BLaER1 (cell line): ENCODE measurements around the gene AAMP.
"Not testable (repeated sequence)": the region's sequence is repeated elsewhere in the genome, so short reads cannot be mapped to it uniquely, and the experiment has no call there.

Experiments
- H3K27ac ChIP-seq: shearing (Covaris generic); formaldehyde crosslinking; 2 replicates; pipeline ENCODE4 v1.8.1; 2022
- H3K27me3 ChIP-seq: shearing (Covaris generic); formaldehyde crosslinking; 2 replicates; pipeline ENCODE4 v1.8.1; 2022
- H3K36me3 ChIP-seq: shearing (Covaris generic); formaldehyde crosslinking; 2 replicates; pipeline ENCODE4 v1.8.1; 2022
- H3K4me1 ChIP-seq: shearing (Covaris generic); formaldehyde crosslinking; 2 replicates; pipeline ENCODE4 v1.8.1; 2022
- H3K4me2 ChIP-seq: shearing (Covaris generic); formaldehyde crosslinking; 2 replicates; pipeline ENCODE4 v1.8.1; 2022
- H3K4me3 ChIP-seq: shearing (Covaris generic); formaldehyde crosslinking; 2 replicates; pipeline ENCODE4 v1.8.1; 2022
- H3K9ac ChIP-seq: shearing (Covaris generic); formaldehyde crosslinking; 2 replicates; pipeline ENCODE4 v1.8.1; 2022
- H3K9me3 ChIP-seq: shearing (Covaris generic); formaldehyde crosslinking; 2 replicates; pipeline ENCODE4 v1.8.1; 2022
- H4K20me1 ChIP-seq: shearing (Covaris generic); formaldehyde crosslinking; 2 replicates; pipeline ENCODE4 v1.8.1; 2022
- Cebpa-rat ChIP-seq: shearing (Covaris generic); IDR thresholded peaks from 2 replicates; pipeline ENCODE4 v1.8.1; 2022

Gene AAMP

GRCh38 chr2:218269900-218270720 is at the start of gene AAMP, which contains the start of gene PNKD:
TSS of gene AAMP (minus strand) at chr2:218270137. CDS start at chr2:218270086, 51 bp downstream.
TSS of gene PNKD (plus strand) at chr2:218270519. CDS start at chr2:218270536, 17 bp downstream.
- Histone ChIP-seq H3K4me3 (peak within 1 kb of the TSS; percentile 84), H3K9me3 (no peaks in the 10 kb centered on the region), H3K27ac (peak within 1 kb of the TSS; percentile 90), H3K27me3 (no peaks in the 10 kb centered on the region), H4K20me1 (peaks cover 44% of the 10 kb centered on the region), H3K4me2 (peak within 1 kb of the TSS; percentile 98), H3K36me3 (peaks cover 49% of the 10 kb centered on the region), H3K9ac (peak within 1 kb of the TSS; percentile 89), H3K4me1 (peaks cover 39% of the 10 kb centered on the region)
- TF ChIP-seq Cebpa-rat, result no peak

GRCh38 chr2:218318241-218318640 is 48.3 kb upstream of the AAMP start:
- Histone ChIP-seq H3K9me3 (no peaks in the 10 kb centered on the region), H3K27me3 (no peaks in the 10 kb centered on the region), H3K36me3 (no peaks in the 10 kb centered on the region), H3K4me2 (no peak overlapping the region), H3K27ac (no peak overlapping the region), H3K4me3 (no peak overlapping the region), H3K4me1 (peaks cover 34% of the 10 kb centered on the region), H4K20me1 (no peaks in the 10 kb centered on the region), H3K9ac (no peak overlapping the region)
- TF ChIP-seq Cebpa-rat, result no peak

GRCh38 chr2:218317835-218318234 is 47.9 kb upstream of the AAMP start:
- peaks cover 33% of the 10 kb centered on the region for H3K4me1 ChIP-seq
- H3K9me3 ChIP-seq, result no peaks in the 10 kb centered on the region
- H3K36me3 ChIP-seq, result no peaks in the 10 kb centered on the region
- H3K9ac ChIP-seq, result no peak overlapping the region
- no peaks in the 10 kb centered on the region for H3K27me3 ChIP-seq
- no peak overlapping the region for H3K4me2 ChIP-seq
- H3K4me3 ChIP-seq, result no peak overlapping the region
- H4K20me1 ChIP-seq, result no peaks in the 10 kb centered on the region
- TF ChIP-seq Cebpa-rat, result no peak
- no peak overlapping the region for H3K27ac ChIP-seq

- H3K36me3 ChIP-seq, result no peaks in the 10 kb centered on the region
- no peaks in the 10 kb centered on the region for H3K9me3 ChIP-seq
- no peak overlapping the region for H3K9ac ChIP-seq
- H3K4me3 ChIP-seq, result no peak overlapping the region
- TF ChIP-seq Cebpa-rat, result no peak
- no peak overlapping the region for H3K27ac ChIP-seq
- H4K20me1 ChIP-seq, result no peaks in the 10 kb centered on the region
- H3K4me1 ChIP-seq, result peaks cover 27% of the 10 kb centered on the region
- H3K27me3 ChIP-seq, result no peaks in the 10 kb centered on the region
- no peak overlapping the region; the same call in 1 of the 2 replicates for H3K4me2 ChIP-seq
Measured at GRCh38 chr2:218317303-218317630, 47.3 kb upstream of the AAMP start.

- no peak for TF ChIP-seq Cebpa-rat
- no peak overlapping the region for H3K4me3 ChIP-seq
Measured at GRCh38 chr2:218315397-218315796, 45.5 kb upstream of the AAMP start.

GRCh38 chr2:218314764-218315163 is 44.8 kb upstream of the AAMP start:
- H3K4me2 ChIP-seq, H3K27ac ChIP-seq, H3K4me1 ChIP-seq, H3K27me3 ChIP-seq, H3K4me3 ChIP-seq, H4K20me1 ChIP-seq, H3K9ac ChIP-seq, H3K9me3 ChIP-seq, H3K36me3 ChIP-seq: not testable (repeated sequence)

More at GRCh38 chr2:218315397-218315796, 45.5 kb upstream of the AAMP start:
- no peaks in the 10 kb centered on the region for H3K27me3 ChIP-seq
- no peak overlapping the region for H3K9ac ChIP-seq
- no peaks in the 10 kb centered on the region for H4K20me1 ChIP-seq
- H3K27ac ChIP-seq, result no peak overlapping the region
- no peak overlapping the region for H3K4me2 ChIP-seq
- H3K9me3 ChIP-seq, result no peaks in the 10 kb centered on the region
- H3K4me1 ChIP-seq, result peaks cover 9% of the 10 kb centered on the region
- H3K36me3 ChIP-seq, result no peaks in the 10 kb centered on the region

GRCh38 chr2:218313356-218313755 is 43.4 kb upstream of the AAMP start:
- TF ChIP-seq Cebpa-rat, result no peak
- Histone ChIP-seq H3K27ac (no peak overlapping the region), H3K36me3 (no peaks in the 10 kb centered on the region), H3K4me3 (no peak overlapping the region), H3K4me1 (peaks cover 15% of the 10 kb centered on the region), H4K20me1 (no peaks in the 10 kb centered on the region), H3K9me3 (no peaks in the 10 kb centered on the region), H3K27me3 (no peaks in the 10 kb centered on the region), H3K9ac (no peak overlapping the region), H3K4me2 (no peak overlapping the region)

GRCh38 chr2:218312267-218312756 is 42.4 kb upstream of the AAMP start:
- no peaks in the 10 kb centered on the region for H4K20me1 ChIP-seq
- H3K4me2 ChIP-seq, result no peak overlapping the region
- H3K27me3 ChIP-seq, result no peaks in the 10 kb centered on the region
- no peaks in the 10 kb centered on the region for H3K9me3 ChIP-seq
- no peak overlapping the region for H3K9ac ChIP-seq
- peaks cover 21% of the 10 kb centered on the region for H3K4me1 ChIP-seq
- H3K4me3 ChIP-seq, result no peak overlapping the region
- no peak overlapping the region for H3K27ac ChIP-seq
- H3K36me3 ChIP-seq, result no peaks in the 10 kb centered on the region
- TF ChIP-seq Cebpa-rat, result no peak

- peaks cover 16% of the 10 kb centered on the region for H3K4me1 ChIP-seq
- not testable (repeated sequence) for H3K27ac ChIP-seq, H3K36me3 ChIP-seq, H3K9ac ChIP-seq, H4K20me1 ChIP-seq, H3K4me3 ChIP-seq, H3K9me3 ChIP-seq, H3K4me2 ChIP-seq, H3K27me3 ChIP-seq
Measured at GRCh38 chr2:218311541-218312266, 41.8 kb upstream of the AAMP start.
